WTC11 (cell line): ENCODE results near the gene LPP. TPM values are rescaled to one million over a fixed set of nuclear protein-coding genes. Genes with fewer than 3 reads are reported as not detected.

Experiments
- ATAC-seq: fragments of 200-7000 bp; cut with Tn5 transposase; 2 replicates; pipeline ENCODE4 v1.10.0; 2021; ENCODE audit warnings: mild to moderate bottlenecking, moderate library complexity
- CTCF ChIA-PET: fragments of 300-600 bp; sonication (Branson Sonifier 250); formaldehyde crosslinking; loops from one replicate; lab custom pipeline; 2021; ENCODE audit warnings: antibody characterized with exemption; lab: Charles Lee
- POLR2A ChIA-PET: fragments of 350-600 bp; sonication (Branson Sonifier 250); formaldehyde crosslinking; loops from one replicate; lab custom pipeline; 2021; ENCODE audit warnings: antibody characterized with exemption; lab: Charles Lee
- DNase-seq: peaks from one replicate; pipeline ENCODE4 v3.0.0; 2021; ENCODE audit warnings: low spot score
- H3K27ac Mint-ChIP-seq: 2 replicates; pipeline ENCODE4 v1.8.0; 2021; ENCODE audit warnings: mixed read lengths
- H3K27me3 Mint-ChIP-seq: 2 replicates; pipeline ENCODE4 v1.8.0; 2021; ENCODE audit warnings: low read depth, mild to moderate bottlenecking, moderate library complexity, mixed read lengths
- H3K36me3 Mint-ChIP-seq: 2 replicates; pipeline ENCODE4 v1.8.0; 2021; ENCODE audit warnings: mixed read lengths
- H3K4me1 Mint-ChIP-seq: 2 replicates; pipeline ENCODE4 v1.8.0; 2022; ENCODE audit warnings: mixed read lengths
- H3K4me3 Mint-ChIP-seq: 2 replicates; pipeline ENCODE4 v1.8.0; 2021; ENCODE audit warnings: mild to moderate bottlenecking, moderate library complexity, mixed read lengths
- H3K9me3 Mint-ChIP-seq: 2 replicates; pipeline ENCODE4 v1.8.0; 2021; ENCODE audit warnings: mixed read lengths
- GRHL2 ChIP-seq: fragments of 250-450 bp; sonication (Bioruptor Pico); IDR thresholded peaks from 2 replicates; pipeline ENCODE4 v1.8.0; 2022; ENCODE audit warnings: mild to moderate bottlenecking, moderate library complexity; ENCODE audit not compliant: insufficient replicate concordance, severe bottlenecking
- GTF2I ChIP-seq: fragments of 250-450 bp; sonication (Bioruptor Pico); conservative IDR thresholded peaks from 2 replicates; pipeline ENCODE4 v1.4.0; 2021; ENCODE audit warnings: mild to moderate bottlenecking
- IRF2 ChIP-seq: sonication (generic); formaldehyde crosslinking; IDR thresholded peaks from 2 replicates; pipeline ENCODE4 v1.8.0; 2022; ENCODE audit warnings: low read depth, missing genetic modification reagents, borderline replicate concordance
- JUN ChIP-seq: sonication (generic); formaldehyde crosslinking; IDR thresholded peaks from 2 replicates; pipeline ENCODE4 v1.8.0; 2023; ENCODE audit warnings: mild to moderate bottlenecking, missing genetic modification reagents
- MLX ChIP-seq: sonication (generic); formaldehyde crosslinking; IDR thresholded peaks from 2 replicates; pipeline ENCODE4 v1.8.1; 2023; ENCODE audit warnings: mild to moderate bottlenecking, missing genetic modification reagents, moderate library complexity
- MYBL2 ChIP-seq: sonication (generic); formaldehyde crosslinking; IDR thresholded peaks from 2 replicates; pipeline ENCODE4 v1.8.1; 2023; ENCODE audit warnings: mild to moderate bottlenecking, moderate library complexity, missing genetic modification reagents
- NFYB ChIP-seq: sonication (generic); formaldehyde crosslinking; conservative IDR thresholded peaks from 2 replicates; pipeline ENCODE4 v1.8.0; 2022; ENCODE audit warnings: low read depth, missing genetic modification reagents
- NR2C2 ChIP-seq: sonication (generic); formaldehyde crosslinking; IDR thresholded peaks from 2 replicates; pipeline ENCODE4 v1.8.0; 2022; ENCODE audit warnings: mild to moderate bottlenecking, missing genetic modification reagents
- NR3C1 ChIP-seq: sonication (generic); formaldehyde crosslinking; conservative IDR thresholded peaks from 2 replicates; pipeline ENCODE4 v1.8.1; 2023; ENCODE audit warnings: low read depth, mild to moderate bottlenecking, missing genetic modification reagents
- RELA ChIP-seq: sonication (generic); formaldehyde crosslinking; IDR thresholded peaks from 2 replicates; pipeline ENCODE4 v1.8.1; 2022; ENCODE audit warnings: missing genetic modification reagents, mild to moderate bottlenecking, borderline replicate concordance
- USF2 ChIP-seq: sonication (generic); formaldehyde crosslinking; IDR thresholded peaks from 2 replicates; pipeline ENCODE4 v1.8.1; 2023; ENCODE audit warnings: mild to moderate bottlenecking, missing genetic modification reagents, moderate library complexity
- ZNF219 ChIP-seq: sonication (generic); formaldehyde crosslinking; IDR thresholded peaks from 2 replicates; pipeline ENCODE4 v1.8.0; 2023; ENCODE audit warnings: missing genetic modification reagents, mild to moderate bottlenecking, borderline replicate concordance
- ZNF232 ChIP-seq: sonication (generic); formaldehyde crosslinking; IDR thresholded peaks from 2 replicates; pipeline ENCODE4 v1.8.0; 2022; ENCODE audit warnings: mild to moderate bottlenecking, missing genetic modification reagents
- ZNF512 ChIP-seq: sonication (generic); formaldehyde crosslinking; IDR thresholded peaks from 2 replicates; pipeline ENCODE4 v1.8.1; 2022; ENCODE audit warnings: missing genetic modification reagents, borderline replicate concordance
- total RNA-seq: library from RNA; stranded (reverse); gene quantifications from 3 replicates; pipeline ENCODE4 v1.2.3, GENCODE V29; 2021
- TF ChIP-seq, protein P1 (sequence below): fragments of 250-450 bp; sonication (Bioruptor Pico); IDR thresholded peaks from 2 replicates; pipeline ENCODE4 v1.9.0; 2021; ENCODE audit warnings: mild to moderate bottlenecking
- TF ChIP-seq, protein P2 (sequence below): sonication (generic); formaldehyde crosslinking; IDR thresholded peaks from 2 replicates; pipeline ENCODE4 v1.8.0; 2022; ENCODE audit warnings: mild to moderate bottlenecking, missing genetic modification reagents
- TF ChIP-seq, protein P3 (sequence below): sonication (generic); formaldehyde crosslinking; IDR thresholded peaks from 2 replicates; pipeline ENCODE4 v1.8.1; 2022; ENCODE audit warnings: low read depth, mild to moderate bottlenecking, moderate library complexity, missing genetic modification reagents, borderline replicate concordance
- TF ChIP-seq, protein P4 (sequence below): fragments of 250-450 bp; sonication (Bioruptor Pico); conservative IDR thresholded peaks from 2 replicates; pipeline ENCODE4 v1.9.0; 2021; ENCODE audit warnings: mild to moderate bottlenecking

LPP gene
- total RNA-seq, 1 experiment from 2014 or later: 49.6 TPM

DNA sequence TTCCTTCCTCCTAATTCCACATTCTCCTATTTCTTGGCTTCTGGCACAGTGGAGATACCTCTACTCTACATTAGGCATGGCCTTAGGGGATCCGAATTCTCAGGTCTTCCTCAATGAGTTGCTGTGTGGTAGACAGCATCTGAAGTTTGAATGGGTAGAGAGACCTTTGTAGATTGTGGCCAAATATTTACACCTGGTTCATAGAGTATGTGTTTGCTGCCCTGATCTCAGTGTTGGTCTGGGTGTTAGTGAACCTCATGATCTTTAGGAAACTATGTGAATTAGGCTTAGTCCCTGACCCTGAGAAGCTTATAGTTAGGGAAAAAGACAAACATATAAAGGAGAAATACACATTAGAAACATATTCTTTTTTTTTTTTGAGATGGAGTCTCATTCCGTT lies 75.8 kb downstream of the LPP start (continued):
- TF ChIP-seq, protein P1, sequence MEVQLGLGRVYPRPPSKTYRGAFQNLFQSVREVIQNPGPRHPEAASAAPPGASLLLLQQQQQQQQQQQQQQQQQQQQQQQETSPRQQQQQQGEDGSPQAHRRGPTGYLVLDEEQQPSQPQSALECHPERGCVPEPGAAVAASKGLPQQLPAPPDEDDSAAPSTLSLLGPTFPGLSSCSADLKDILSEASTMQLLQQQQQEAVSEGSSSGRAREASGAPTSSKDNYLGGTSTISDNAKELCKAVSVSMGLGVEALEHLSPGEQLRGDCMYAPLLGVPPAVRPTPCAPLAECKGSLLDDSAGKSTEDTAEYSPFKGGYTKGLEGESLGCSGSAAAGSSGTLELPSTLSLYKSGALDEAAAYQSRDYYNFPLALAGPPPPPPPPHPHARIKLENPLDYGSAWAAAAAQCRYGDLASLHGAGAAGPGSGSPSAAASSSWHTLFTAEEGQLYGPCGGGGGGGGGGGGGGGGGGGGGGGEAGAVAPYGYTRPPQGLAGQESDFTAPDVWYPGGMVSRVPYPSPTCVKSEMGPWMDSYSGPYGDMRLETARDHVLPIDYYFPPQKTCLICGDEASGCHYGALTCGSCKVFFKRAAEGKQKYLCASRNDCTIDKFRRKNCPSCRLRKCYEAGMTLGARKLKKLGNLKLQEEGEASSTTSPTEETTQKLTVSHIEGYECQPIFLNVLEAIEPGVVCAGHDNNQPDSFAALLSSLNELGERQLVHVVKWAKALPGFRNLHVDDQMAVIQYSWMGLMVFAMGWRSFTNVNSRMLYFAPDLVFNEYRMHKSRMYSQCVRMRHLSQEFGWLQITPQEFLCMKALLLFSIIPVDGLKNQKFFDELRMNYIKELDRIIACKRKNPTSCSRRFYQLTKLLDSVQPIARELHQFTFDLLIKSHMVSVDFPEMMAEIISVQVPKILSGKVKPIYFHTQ: no peak
- TF ChIP-seq USF2 (CRISPR knock-in tag) (no peak), MLX (CRISPR knock-in tag) (no peak), NFYB (CRISPR knock-in tag) (no peak), GTF2I (CRISPR knock-in tag) (no peak)

DNA sequence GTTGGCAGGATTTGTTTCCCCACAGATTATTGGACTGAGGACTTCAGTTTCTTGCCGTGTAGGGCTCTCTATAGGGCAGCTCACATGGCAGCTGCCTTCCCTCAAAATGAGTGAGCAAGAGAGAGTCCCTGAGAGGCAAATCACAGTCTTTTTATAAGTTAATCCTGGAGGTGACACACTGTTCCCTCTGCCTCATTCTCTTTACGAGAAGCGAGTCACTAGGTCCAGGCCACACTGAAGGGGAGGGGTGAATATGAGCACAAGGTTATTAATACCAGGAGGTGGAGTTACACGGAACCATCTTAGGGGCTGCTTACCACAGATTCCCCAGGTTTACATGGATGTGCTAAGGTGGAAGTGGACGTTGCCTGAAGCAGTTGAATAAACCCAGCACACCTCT lies 77.0 kb downstream of the LPP start:
- no peak for TF ChIP-seq IRF2 (CRISPR knock-in tag)
- no peak for TF ChIP-seq NR2C2
- TF ChIP-seq, protein P2, sequence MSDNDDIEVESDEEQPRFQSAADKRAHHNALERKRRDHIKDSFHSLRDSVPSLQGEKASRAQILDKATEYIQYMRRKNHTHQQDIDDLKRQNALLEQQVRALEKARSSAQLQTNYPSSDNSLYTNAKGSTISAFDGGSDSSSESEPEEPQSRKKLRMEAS (CRISPR knock-in tag): no peak
- TF ChIP-seq ZNF512: no peak
- TF ChIP-seq MYBL2 (CRISPR knock-in tag): no peak
- TF ChIP-seq ZNF219 (CRISPR knock-in tag): no peak
- TF ChIP-seq NR3C1 (CRISPR knock-in tag): no peak
- no peak for TF ChIP-seq JUN (CRISPR knock-in tag)
- TF ChIP-seq RELA (CRISPR knock-in tag): no peak
- TF ChIP-seq, protein P3, sequence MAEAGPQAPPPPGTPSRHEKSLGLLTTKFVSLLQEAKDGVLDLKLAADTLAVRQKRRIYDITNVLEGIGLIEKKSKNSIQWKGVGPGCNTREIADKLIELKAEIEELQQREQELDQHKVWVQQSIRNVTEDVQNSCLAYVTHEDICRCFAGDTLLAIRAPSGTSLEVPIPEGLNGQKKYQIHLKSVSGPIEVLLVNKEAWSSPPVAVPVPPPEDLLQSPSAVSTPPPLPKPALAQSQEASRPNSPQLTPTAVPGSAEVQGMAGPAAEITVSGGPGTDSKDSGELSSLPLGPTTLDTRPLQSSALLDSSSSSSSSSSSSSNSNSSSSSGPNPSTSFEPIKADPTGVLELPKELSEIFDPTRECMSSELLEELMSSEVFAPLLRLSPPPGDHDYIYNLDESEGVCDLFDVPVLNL (CRISPR knock-in tag): no peak
- no peak for TF ChIP-seq GRHL2 (CRISPR knock-in tag)
- TF ChIP-seq, protein P4, sequence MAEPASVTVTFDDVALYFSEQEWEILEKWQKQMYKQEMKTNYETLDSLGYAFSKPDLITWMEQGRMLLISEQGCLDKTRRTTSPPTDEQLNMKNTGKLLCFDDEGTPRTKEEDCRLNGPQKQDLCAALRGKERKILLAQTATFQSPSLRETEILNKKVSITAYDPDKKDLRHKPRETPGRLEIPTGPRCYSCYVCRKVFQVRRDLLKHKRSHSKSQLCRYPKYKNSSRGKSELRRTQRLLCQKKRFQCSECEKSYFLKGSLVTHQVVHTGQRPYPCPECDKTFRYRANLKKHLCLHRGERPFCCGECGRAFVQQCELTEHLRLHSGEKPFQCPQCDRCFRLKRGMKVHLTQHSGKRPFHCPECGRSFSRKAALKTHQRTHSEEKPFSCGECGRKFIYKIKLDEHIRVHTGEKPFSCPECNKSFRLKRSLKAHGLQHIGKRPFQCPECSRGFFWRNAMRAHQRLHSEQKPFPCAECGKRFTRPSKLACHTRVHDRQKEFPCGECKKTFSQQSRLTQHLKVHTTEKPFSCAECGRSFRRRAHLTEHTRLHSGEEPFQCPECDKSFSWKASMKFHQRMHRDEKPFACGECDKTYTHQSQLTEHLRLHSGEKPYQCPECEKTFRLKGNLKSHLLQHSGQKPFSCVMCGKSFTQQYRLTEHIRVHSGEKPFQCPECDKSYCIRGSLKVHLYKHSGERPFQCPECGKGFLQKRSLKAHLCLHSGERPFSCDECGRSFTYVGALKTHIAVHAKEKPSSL (CRISPR knock-in tag): no peak
- TF ChIP-seq ZNF232 (CRISPR knock-in tag): no peak
- POLR2A ChIA-PET: no interaction called here
- CTCF ChIA-PET: no interaction called here
- no peak for ATAC-seq
- Mint-ChIP-seq H3K27me3 (no peaks in the 10 kb centered on the region), H3K9me3 (no peaks in the 10 kb centered on the region), H3K27ac (peak overlapping the region; percentile 51; the same call in 1 of the 2 replicates), H3K36me3 (no peaks in the 10 kb centered on the region), H3K4me1 (no peaks in the 10 kb centered on the region), H3K4me3 (no peak overlapping the region)
- no peak for DNase-seq
